Fibroblast of skin of abdomen (primary cell): ENCODE measurements around the gene GPR137C. TPM values are rescaled to one million over a fixed set of nuclear protein-coding genes. Genes with fewer than 3 reads are reported as not detected.

Experiments used
- DNase-seq: peaks from one replicate; pipeline ENCODE4 v3.0.0-alpha.2; 2013
- polyA plus RNA-seq, 2 experiments: library from polyadenylated mRNA; unstranded; fragments of 120-200 nt; gene quantifications; one replicate each; pipeline ENCODE4 v1.2.1, GENCODE V29; 2013; ENCODE audit not compliant: insufficient read length in 2 of 2

The GPR137C gene, protein sequence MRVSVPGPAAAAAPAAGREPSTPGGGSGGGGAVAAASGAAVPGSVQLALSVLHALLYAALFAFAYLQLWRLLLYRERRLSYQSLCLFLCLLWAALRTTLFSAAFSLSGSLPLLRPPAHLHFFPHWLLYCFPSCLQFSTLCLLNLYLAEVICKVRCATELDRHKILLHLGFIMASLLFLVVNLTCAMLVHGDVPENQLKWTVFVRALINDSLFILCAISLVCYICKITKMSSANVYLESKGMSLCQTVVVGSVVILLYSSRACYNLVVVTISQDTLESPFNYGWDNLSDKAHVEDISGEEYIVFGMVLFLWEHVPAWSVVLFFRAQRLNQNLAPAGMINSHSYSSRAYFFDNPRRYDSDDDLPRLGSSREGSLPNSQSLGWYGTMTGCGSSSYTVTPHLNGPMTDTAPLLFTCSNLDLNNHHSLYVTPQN
- polyA plus RNA-seq (2013, experiment 1 of 2; ENCODE audit: insufficient read length), result 0.63 TPM
- 0.91 TPM for polyA plus RNA-seq (2013, experiment 2 of 2; ENCODE audit: insufficient read length)

DNA sequence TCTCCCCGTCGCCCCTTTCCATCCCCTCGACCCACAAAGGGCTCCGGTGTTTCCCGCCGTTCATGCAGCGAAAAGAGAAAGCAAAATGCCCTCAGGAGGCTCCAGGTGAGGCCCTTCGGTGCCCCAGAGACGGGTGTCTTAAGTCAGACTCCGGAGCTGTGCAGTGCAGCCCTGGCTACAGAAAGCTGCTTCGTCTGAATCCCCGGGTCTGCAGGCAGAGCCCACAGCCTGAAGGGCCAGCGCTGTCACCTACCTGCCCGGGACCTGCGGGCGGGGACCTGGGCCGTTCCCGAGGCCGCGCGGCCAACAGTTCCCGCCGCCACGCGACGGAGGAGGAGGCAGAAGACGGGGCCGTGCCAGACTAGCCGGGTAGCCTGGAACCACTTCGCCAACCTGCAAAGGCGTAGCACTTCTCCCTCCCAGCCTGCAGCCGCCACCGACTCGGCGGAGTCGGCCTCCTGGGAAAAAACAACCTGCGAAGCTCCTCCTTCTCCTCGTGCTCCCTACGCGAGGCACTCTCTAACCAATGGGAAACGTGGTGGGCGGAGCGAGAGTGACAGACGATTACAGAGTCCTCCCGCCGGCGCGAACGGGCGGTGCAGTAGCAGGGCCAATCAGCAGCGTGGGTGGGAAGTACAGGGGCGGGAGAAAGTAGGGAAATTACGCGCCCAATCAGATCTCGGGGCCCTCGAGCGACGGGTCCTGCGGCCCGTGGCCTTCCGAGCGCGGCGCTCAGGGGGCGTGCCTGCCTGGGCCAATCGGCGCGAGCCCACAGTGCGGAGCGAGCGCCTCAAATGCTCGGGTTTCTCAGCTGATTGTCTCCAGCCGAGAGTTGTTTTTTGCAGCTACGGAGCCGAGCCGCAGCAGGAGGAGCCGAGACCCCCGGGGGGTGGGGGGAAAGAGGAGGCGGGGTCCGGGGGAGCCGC lies at the start of gene GPR137C, which contains the start of gene TXNDC16:
Gene GPR137C, plus strand, starts transcription at position 774 of the 926 bp plus-strand sequence. CDS start 312 bp downstream, outside the sequence.
Gene TXNDC16, minus strand, starts transcription at position 443 of the 926 bp plus-strand sequence. CDS start 8,948 bp downstream, outside the sequence.
- peak; percentile 99 for DNase-seq

DNA sequence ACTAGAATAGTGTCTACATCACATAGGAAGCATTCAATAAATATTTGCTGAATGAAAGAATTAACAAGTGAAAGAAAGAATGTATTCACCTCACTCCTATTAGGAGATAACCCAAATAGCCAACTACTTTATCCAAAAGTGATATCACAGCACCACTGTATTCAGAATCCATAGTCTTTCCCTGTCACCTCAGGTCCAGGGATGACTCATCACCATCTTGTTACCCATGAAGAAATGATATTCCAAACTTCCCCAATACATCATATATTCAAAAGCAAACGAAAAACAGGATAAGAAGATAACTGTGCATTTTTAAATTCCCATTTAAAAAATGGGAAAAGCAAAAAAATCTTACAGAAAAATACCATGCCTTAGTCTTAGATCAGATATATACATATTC lies 39.4 kb upstream of the GPR137C start:
- DNase-seq, result no peak

DNA sequence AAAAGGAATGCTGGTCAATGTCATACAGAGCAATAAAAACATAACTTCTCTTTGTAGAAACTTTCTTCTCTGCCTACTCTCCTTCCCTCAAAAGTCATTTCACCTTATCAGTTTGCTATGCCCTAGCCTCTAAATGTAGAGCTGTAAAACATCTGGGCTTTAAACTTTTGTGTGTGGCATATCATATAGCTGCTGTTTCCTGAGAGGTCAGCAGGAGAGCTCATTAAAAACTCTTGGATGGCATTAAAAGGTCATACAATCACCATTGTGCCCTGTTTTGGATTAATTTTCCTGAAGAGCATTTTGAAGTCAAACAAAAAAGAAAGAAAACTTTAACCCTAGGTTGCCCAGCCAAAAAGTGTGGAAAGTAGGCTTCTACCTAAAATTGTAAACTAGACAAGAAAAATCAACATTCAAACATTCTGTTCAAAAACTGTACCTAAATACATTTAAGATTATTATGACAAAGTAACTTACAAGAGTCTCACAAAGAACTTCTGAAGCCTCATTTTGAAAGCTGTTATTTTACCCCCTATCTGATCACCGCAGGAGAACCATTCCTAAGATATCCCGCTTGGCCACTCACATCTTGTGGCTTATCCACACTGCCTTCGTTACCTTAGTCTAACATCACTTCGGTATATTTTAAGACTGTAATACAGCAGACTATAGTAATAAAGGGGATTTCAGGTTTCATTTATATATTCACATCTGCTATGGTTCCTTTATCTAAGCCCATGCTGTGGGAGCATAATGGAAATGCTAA lies 38.4 kb upstream of the GPR137C start:
- DNase-seq, result no peak

DNA sequence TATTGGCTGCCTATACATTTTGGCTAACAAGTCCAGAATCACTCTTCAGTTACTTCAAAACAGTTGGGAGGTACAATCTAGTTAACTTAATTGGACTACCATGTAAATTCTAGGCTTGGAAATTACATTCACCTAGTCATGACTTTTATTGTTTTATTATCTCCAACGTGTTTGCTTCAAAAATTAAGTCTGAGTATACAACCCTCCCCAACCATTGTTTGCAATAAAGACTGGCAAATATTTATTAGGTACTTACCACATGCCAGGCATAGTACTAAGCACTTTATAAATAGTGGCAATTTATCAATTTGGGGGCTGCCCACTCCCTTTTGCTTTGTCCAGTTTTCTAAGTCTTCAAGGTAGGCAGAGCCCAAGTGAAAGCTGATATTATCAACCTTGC lies 30.6 kb upstream of the GPR137C start:
- no peak for DNase-seq

DNA sequence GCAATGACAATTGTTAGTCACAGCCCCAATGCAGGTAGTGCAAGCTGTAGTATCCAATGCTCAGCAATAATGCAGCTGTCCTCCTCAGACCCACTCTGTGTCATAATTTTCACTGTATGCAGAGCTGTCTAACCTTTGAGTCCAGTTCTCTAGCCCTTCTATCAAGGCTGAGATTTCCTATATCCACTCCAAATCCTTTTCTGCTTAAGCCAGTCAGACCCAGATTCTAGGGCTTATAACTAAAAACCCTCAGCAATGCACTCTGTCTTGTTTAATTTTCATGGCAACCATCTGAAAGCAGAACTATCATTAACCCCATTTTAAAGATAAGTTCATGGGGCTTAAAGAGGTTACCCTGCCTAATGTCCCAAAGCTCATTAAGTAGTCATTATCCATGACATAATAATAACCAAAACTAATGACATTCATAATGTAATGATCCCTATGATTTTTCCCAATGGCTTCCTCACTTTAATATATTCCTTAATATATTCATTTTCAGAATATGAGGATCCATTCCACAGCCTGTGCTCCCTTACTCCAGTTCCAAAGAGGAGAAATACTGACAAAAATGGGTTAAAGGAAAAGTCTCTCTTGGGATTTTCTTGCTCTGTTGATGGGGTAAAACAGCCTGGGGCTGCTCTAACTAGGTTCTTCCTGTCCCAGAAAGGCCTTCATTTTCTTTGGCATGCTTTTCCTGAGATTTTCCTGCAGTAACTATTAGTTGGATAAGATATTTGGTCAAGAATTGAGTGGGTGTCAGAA lies 29.9 kb upstream of the GPR137C start:
- DNase-seq, result no peak

DNA sequence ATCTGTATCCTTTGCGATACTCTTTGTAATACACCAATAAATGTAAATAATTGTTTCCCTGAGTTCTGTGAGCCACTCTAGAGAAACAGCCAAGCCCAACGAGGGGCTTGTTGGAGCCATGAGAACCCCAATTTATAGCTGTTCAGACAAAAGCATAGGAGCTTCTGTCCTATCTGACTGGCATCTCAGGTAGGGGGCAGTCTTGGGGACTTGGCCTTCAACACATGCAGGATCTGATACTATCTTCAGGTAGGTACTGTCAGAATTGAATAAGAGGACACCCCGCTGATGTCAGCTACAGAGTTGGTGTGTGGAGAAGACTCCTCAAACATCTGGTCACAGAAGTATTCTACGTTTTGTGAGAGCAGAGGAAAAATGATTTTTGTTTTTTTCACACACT lies 25.6 kb upstream of the GPR137C start:
- no peak for DNase-seq

DNA sequence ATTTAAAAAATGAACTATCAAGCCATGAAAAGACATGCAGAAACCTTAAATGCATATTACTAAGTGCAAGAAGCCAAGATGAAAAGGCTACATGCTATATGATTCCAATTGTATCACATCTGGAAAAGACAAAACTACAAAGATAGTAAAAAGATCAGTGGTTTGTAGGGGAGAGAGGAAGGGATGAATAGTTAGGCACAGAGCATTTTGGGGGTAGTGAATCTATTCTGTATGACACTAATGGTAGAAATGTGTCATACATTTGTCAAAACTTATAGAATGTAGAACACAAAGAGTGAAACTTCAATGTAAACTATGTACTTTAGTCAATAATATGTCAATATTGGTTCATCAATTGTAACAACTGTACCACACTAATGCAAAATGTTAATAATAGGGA lies 21.2 kb upstream of the GPR137C start:
- no peak for DNase-seq

DNA sequence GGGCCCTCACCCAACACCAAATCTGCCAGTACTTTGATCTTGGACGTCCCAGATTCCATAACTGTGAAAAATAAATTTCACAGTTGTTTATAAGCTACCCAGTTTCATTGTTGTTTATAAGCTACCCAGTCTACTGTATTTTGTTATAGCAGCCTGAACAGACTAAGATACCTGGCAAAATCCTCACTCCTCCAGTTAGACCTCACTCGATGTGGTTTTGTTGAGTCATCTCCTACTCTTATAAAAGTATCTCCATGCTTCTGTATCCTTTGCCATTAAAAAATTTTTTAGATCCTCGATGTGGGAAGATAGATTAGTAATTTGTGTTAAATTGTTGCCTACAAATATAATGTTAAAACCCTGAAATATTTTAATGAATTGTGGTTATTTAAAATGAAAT lies 16.4 kb upstream of the GPR137C start:
- no peak for DNase-seq

DNA sequence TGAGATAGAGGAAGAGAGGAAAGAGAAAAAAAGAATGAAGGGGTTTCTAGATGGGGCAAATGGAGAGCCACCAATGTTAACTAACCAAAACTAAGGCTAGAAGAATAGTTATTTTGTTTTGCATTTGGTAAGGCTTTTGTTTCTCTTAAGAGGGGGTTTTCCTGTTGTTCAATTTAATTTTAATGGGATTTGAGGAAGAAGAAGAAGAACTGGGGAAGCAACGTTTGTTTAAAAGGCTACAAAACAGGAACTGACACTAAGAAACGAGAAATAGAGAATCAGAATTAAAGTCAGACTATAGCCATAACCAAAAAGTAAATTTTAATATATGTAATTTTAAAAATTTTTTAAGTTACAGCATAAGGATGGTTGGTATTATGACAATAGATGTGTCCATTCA lies 14.0 kb upstream of the GPR137C start:
- DNase-seq, result no peak

DNA sequence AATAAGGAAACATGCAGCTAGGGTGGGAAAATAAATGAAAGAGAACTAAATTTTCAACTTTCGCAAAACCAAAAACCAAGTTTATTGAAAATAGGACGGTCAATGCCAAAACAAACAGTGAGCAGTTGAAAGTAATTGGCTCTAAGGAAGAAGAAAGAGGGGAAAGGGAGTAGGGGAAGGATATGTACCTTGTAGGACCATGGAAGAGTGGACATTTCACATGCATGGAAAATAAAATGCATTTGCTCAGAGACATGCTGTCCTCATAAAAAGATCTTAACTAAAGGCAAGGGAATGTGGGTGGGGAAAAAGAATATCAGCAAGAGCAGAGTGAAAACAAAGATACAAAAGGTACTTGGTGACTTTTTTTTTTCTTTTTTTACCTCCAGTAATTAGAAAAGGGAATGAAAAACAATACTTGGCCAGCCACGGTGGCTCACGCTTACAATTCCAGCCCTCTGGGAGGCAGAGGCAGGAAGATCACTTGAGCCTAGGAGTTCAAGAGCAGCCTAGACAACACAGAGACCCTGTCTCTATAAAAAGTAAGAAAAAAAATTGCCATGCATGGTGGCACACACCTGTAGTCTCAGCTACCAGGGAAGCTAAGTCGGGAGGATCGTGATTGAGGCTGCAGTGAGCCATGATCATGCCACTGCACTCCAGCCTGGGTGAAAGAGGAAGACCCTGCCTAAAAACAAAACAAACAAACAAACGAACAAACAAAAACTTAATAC lies 6.9 kb upstream of the GPR137C start:
- no peak for DNase-seq

DNA sequence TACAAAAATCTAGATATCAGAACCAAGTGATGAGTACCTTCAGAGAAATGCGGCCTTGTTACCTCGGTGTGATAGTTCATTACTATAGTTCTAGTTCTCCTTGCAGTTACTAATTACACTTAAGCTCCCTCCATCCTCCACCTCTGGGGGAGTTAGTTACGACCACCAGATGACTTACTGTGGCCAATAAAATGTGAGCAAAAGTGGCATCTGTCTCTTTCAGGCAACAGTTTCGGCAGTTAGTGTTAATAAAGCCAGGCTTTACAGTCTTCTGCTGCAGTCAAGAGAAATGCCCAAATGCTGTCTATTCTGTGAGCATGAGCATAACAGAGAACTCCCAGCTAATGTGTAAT lies 6.3 kb upstream of the GPR137C start:
- no peak for DNase-seq

DNA sequence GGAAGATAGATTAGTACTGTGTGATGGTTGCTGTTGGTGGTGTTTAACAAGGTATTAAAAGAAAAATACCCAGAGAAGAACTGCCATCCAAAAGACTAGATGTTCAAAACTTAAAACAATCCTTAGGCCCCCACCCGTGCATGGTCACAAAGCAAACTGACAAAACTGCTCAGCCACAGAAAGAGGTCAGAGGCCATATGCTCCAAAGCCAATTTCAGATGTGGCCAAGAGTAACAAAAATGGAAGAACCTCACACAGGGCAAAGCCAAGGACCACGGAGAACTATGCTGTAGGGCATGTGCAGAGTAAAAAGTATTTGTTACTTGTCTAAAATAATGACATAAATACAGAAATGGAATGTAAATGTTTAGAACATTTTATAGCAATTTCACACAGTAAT lies 5.6 kb upstream of the GPR137C start:
- no peak for DNase-seq

DNA sequence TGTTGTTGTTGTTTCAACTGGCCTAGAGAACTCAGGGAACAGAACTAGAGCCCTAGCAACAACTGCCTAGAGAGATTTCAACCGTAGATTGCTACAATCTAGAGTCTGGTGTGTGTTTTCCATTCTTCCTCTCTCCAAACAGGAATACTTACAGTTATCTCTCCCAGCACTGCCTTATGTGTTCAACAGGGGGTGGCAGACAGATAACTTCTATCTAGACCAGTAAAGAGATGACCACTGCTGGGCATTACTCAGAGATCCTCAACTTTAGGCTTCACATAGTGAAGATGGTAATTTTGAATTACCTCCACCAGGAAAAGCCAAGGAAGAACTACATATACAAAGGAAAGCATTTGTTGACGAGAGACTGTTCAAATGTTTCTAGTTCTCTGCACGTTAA lies 5.1 kb upstream of the GPR137C start:
- DNase-seq, result no peak

DNA sequence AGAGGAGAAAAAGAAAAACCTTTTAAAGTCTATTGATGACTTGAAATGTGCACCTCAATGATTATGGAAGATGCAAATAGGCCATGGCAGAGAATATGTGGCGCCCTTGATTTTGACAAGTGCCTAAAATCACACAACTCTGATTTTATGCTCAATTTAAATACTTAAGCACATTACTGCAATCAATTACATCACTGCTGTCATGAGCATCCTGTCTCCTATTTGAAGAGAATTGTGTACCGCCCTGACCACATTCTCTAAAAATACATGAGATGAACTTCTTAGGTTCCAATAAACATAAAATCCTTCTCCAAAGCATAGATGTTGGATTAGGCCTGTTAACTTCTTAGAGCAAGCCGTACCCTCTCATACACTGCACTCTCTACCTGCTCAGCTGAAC lies 2.0 kb upstream of the GPR137C start:
- DNase-seq, result no peak

DNA sequence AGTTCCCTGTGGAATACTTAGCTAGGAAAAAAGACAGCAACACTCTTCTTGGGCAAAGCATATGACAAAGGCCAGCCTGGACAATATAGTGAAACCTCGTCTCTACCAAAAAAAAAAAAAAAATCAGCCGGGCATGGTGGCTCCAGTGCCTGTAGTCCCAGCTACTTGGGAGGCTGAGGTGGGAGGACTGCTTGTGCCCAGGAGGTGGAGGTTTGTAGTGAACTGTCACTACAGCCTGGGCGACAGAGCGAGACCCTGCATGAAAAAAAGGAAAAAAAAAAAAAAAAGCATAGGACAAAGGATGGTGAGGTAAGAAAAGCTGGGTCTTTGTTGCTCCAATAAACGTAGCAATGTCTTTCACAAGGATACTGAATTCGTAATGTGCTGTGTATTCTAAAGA lies 1.4 kb upstream of the GPR137C start:
- no peak for DNase-seq

DNA sequence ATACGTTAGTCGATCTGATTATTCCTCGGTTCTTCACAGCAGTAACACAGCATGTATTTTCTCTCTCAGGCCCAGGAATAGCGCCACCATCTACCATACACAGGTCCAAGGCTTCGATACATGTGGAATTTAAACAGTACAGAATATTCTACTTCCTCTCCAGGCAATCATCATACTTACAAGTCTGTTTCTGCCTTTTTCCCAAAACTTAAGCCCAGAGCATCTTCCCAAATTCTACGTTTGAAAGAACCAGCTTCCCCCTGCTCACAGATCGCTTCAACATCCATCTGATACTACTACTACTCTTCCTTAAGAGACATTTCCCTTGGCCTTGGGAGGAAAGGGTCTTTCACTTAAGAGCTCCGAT lies 957 bp upstream of the GPR137C start:
- DNase-seq, result peak; percentile 9

DNA sequence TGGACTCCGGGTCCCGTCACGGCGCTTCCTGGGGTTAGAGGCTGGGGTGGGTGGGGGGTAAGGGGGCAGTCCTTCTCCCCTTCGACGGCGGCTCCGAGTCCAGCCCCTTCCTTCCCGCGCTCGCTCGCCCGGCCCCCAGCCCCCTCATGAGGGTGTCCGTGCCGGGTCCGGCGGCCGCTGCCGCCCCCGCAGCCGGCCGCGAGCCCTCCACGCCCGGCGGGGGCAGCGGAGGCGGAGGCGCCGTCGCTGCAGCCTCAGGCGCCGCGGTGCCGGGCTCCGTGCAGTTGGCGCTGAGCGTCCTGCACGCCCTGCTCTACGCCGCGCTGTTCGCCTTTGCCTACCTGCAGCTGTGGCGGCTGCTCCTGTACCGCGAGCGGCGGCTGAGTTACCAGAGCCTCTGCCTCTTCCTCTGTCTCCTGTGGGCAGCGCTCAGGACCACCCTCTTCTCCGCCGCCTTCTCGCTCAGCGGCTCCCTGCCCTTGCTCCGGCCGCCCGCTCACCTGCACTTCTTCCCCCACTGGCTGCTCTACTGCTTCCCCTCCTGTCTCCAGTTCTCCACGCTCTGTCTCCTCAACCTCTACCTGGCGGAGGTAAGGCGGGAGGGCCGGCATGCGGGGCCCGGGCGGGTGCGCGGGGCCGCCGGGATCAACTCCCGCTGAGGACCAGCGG lies 500 bp downstream of the GPR137C start:
- DNase-seq, result peak; percentile 1

DNA sequence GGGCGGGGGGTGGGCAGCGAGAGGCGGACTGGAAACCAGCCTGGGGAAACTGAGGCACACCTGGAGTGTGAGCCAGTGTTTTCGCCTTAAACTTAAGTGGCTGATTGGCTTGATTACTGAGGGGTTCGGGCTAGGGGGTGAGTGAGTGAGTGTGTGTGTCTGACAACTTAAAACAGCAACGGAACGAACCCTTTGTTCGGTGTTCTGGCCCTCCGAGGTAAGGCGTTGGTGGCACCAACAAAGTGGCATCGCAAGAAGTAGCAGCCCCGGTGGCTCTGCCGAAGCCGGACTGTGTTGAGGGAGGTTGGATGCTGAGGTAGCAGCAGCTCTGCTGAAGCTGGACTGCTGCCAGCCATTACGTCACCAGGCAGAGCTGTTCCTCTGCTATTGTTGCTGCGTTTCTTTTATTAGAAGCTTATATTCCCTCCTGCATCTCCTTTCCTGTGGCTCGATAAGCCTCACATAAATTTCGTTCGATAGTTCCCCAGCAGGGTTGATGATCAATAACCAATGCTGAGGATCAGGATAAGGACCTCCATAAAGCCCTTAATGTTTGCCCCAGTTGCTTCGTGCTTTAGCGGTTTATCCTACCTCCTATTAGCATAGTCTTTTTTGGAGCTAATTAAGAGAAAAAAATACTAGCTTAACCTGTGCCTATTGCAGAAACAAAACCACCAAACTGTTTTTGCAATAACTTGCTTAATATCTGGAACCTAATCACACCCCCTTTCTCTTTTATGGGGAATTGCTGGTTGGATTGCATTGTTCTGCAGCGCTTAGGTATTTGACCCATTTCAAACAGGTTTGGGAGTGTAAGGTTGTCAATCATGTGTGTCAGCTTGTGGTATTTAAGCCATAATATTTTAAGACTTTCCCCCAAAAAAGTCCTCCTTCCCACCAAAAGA lies 1.3 kb downstream of the GPR137C start:
- DNase-seq, result peak; percentile 84

DNA sequence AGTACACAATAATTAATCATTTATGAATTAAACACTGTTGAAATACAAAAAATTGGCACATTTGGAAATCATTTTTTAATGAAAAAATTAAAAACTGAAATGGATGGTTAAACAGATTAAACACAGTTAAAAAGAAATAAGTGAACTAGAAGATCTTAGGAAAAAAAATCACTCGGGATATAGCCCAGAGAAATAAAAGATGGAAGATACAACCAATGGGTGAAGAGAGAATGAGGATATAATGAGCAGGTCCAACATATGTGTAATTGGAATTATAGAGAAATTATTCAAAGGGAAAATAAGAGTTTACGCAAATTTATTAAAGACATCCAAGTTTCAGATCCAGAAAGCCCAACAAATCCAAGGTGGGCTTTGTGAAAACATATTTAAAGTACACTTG lies 6.1 kb downstream of the GPR137C start:
- DNase-seq, result no peak
